Keratinocyte (primary cell): ENCODE results near the gene MED26.

Experiments used
- CTCF ChIP-seq, 3 experiments: IDR thresholded peaks in 1 of 3; conservative IDR thresholded peaks in 1 of 3; optimal IDR thresholded peaks in 1 of 3; 2 replicates in 2 of 3; 3 replicates in 1 of 3; pipeline versions ENCODE3 to v1.5.1; 2011; ENCODE audit warnings: low read length in 3 of 3, mild to moderate bottlenecking in 3 of 3, moderate library complexity in 2 of 3, control low read depth in 1 of 3, inconsistent platforms in 1 of 3; ENCODE audit not compliant: insufficient read depth in 2 of 3; ENCODE audit errors: extremely low read depth in 1 of 3
- EZH2 ChIP-seq: IDR thresholded peaks from one replicate; pipeline ENCODE4 v1.6.1; 2012; ENCODE audit warnings: inconsistent platforms, mild to moderate bottlenecking, low read length, moderate library complexity

GRCh38 chr19:16608290-16608739 lies 19.7 kb downstream of the MED26 start:
- TF ChIP-seq CTCF (optimal IDR thresholded peaks at IDR 0.05 in 1 of 3, IDR thresholded peaks at IDR 0.05 in 1 of 3, conservative IDR thresholded peaks at IDR 0.05 in 1 of 3; ENCODE audit: extremely low read depth in 1 of 3, insufficient read depth in 2 of 3, low read length in 3 of 3) (no peak), EZH2 (no peak)
